H1 (cell line): ENCODE results near the gene FSD1L. TPM values are rescaled to one million over a fixed set of nuclear protein-coding genes. Genes with fewer than 3 reads are reported as not detected.

ENCODE experiments used
- CTCF ChIA-PET: fragments of 300-600 bp; sonication (Branson Sonifier 250); formaldehyde crosslinking; loops from one replicate; lab custom pipeline; 2021; ENCODE audit not compliant: partially characterized antibody; lab: Charles Lee
- POLR2A ChIA-PET: fragments of 300-600 bp; sonication (Branson Sonifier 250); formaldehyde crosslinking; loops from one replicate; lab custom pipeline; 2021; ENCODE audit warnings: inconsistent platforms; ENCODE audit not compliant: partially characterized antibody; lab: Charles Lee
- DNase-seq, 2 experiments: peaks; one replicate each; pipeline versions ENCODE4 v3.0.0 to v3.0.0-alpha.2; 2010 to 2022; ENCODE audit warnings: low spot score in 2 of 2, low read depth in 1 of 2, mixed read lengths in 1 of 2
- FAIRE-seq: peaks from 2 replicates; lab custom pipeline; 2011; peaks lifted over from hg19 to GRCh38; lab: Jason Lieb, UNC
- H2AFZ ChIP-seq: 2 replicates; pipeline ENCODE4 v1.8.1; 2012; ENCODE audit warnings: low read length, inconsistent platforms
- H2AK5ac ChIP-seq: 2 replicates; pipeline ENCODE4 v1.6.1; 2013; ENCODE audit warnings: low read depth, low read length
- H2BK120ac ChIP-seq: replicated peaks from 2 replicates; pipeline ENCODE3; 2013; ENCODE audit warnings: low read depth, low read length, inconsistent platforms
- H2BK12ac ChIP-seq: 2 replicates; pipeline ENCODE4 v1.6.1; 2013; ENCODE audit warnings: low read depth, low read length
- H2BK15ac ChIP-seq: 2 replicates; pipeline ENCODE4 v1.6.1; 2013; ENCODE audit warnings: low read length
- H2BK20ac ChIP-seq: 2 replicates; pipeline ENCODE4 v1.6.1; 2013; ENCODE audit warnings: low read length
- H2BK5ac ChIP-seq: 2 replicates; pipeline ENCODE4 v1.6.1; 2013; ENCODE audit warnings: low read depth, low read length
- H3K14ac ChIP-seq: 2 replicates; pipeline ENCODE4 v1.6.1; 2013; ENCODE audit warnings: inconsistent platforms; ENCODE audit not compliant: insufficient read length
- H3K18ac ChIP-seq: 2 replicates; pipeline ENCODE4 v1.6.1; 2013; ENCODE audit warnings: low read length; ENCODE audit errors: extremely low read depth
- H3K23ac ChIP-seq: 2 replicates; pipeline ENCODE4 v1.6.1; 2013; ENCODE audit warnings: inconsistent platforms; ENCODE audit not compliant: insufficient read length
- H3K23me2 ChIP-seq: 2 replicates; pipeline ENCODE4 v1.6.1; 2013; ENCODE audit warnings: low read depth, low read length
- H3K27ac ChIP-seq: 2 replicates; pipeline ENCODE4 v1.6.1; 2011; ENCODE audit warnings: low read depth, low read length, inconsistent platforms
- H3K27me3 ChIP-seq, 4 experiments: replicated peaks in 1 of 4; 1 replicate in 1 of 4; 2 replicates in 3 of 4; pipeline versions ENCODE4 v1.6.1 to v1.8.1; 2011 to 2013; ENCODE audit warnings: low read length in 3 of 4, mild to moderate bottlenecking in 3 of 4, inconsistent platforms in 2 of 4, mixed read lengths in 2 of 4, moderate library complexity in 1 of 4; ENCODE audit not compliant: control insufficient read depth in 3 of 4, insufficient read depth in 3 of 4; ENCODE audit errors: extremely low read depth in 1 of 4
- H3K36me3 ChIP-seq, 4 experiments: 2 replicates each; pipeline versions ENCODE4 v1.6.1 to v1.8.1; 2011 to 2013; ENCODE audit warnings: mild to moderate bottlenecking in 4 of 4, low read length in 3 of 4, moderate library complexity in 2 of 4, control low read depth in 1 of 4, inconsistent platforms in 1 of 4; ENCODE audit not compliant: insufficient read depth in 4 of 4, control insufficient read depth in 2 of 4
- H3K4ac ChIP-seq: replicated peaks from 2 replicates; pipeline ENCODE3; 2013; ENCODE audit warnings: low read length, low read depth, mixed read lengths, inconsistent platforms; ENCODE audit not compliant: insufficient read length
- H3K4me1 ChIP-seq, 4 experiments: replicated peaks in 1 of 4; 1 replicate in 1 of 4; 2 replicates in 3 of 4; pipeline versions ENCODE4 v1.6.1 to v1.8.1; 2011 to 2013; ENCODE audit warnings: low read length in 3 of 4, inconsistent platforms in 2 of 4, mixed read lengths in 1 of 4; ENCODE audit not compliant: insufficient read depth in 4 of 4, control insufficient read depth in 3 of 4
- H3K4me2 ChIP-seq, 2 experiments: 2 replicates each; pipeline versions ENCODE4 v1.6.1 to v1.8.1; 2011 to 2013; ENCODE audit warnings: low read depth in 2 of 2, low read length in 2 of 2, control low read depth in 1 of 2, inconsistent platforms in 1 of 2, mild to moderate bottlenecking in 1 of 2; ENCODE audit not compliant: insufficient read depth in 1 of 2
- H3K4me3 ChIP-seq, 4 experiments: fragments of 200-600, 300-600 bp in 1 of 4; sonication (generic), shearing (Covaris generic), sonication (Bioruptor Twin) in 1 of 4; 2 replicates each; pipeline versions ENCODE4 v1.5.1 to v1.8.1; 2011 to 2016; ENCODE audit warnings: low read length in 4 of 4, low read depth in 3 of 4, control low read depth in 2 of 4, inconsistent platforms in 2 of 4, mild to moderate bottlenecking in 2 of 4, mixed read lengths in 1 of 4, moderate library complexity in 1 of 4; ENCODE audit not compliant: insufficient read depth in 2 of 4; ENCODE audit errors: extremely low read depth in 1 of 4
- H3K56ac ChIP-seq: replicated peaks from 2 replicates; pipeline ENCODE3; 2013; ENCODE audit warnings: low read depth, mild to moderate bottlenecking, mixed read lengths, low read length, inconsistent platforms; ENCODE audit not compliant: insufficient read length
- H3K79me1 ChIP-seq: 2 replicates; pipeline ENCODE4 v1.6.1; 2013; ENCODE audit warnings: low read depth, low read length, control low read depth
- H3K79me2 ChIP-seq, 2 experiments: 2 replicates each; pipeline versions ENCODE4 v1.6.1 to v1.8.1; 2012 to 2013; ENCODE audit warnings: low read length in 2 of 2, mild to moderate bottlenecking in 2 of 2, inconsistent platforms in 1 of 2; ENCODE audit not compliant: insufficient read depth in 2 of 2, control insufficient read depth in 1 of 2
- H3K9ac ChIP-seq, 4 experiments: replicated peaks in 1 of 4; 1 replicate in 1 of 4; 2 replicates in 3 of 4; pipeline versions ENCODE4 v1.6.1 to v1.8.1; 2011 to 2013; ENCODE audit warnings: low read depth in 3 of 4, low read length in 3 of 4, control low read depth in 2 of 4, mild to moderate bottlenecking in 2 of 4, moderate library complexity in 2 of 4, inconsistent platforms in 1 of 4; ENCODE audit errors: extremely low read depth in 1 of 4
- H3K9me3 ChIP-seq, 2 experiments: 2 replicates each; pipeline versions ENCODE4 v1.6.1 to v1.8.1; 2012 to 2013; ENCODE audit warnings: mild to moderate bottlenecking in 2 of 2, moderate library complexity in 2 of 2, control low read depth in 1 of 2, inconsistent platforms in 1 of 2, low read depth in 1 of 2, low read length in 1 of 2, mixed read lengths in 1 of 2; ENCODE audit not compliant: insufficient read depth in 2 of 2
- H4K20me1 ChIP-seq, 2 experiments: replicated peaks in 1 of 2; 2 replicates each; pipeline versions ENCODE3 to v1.8.1; 2011 to 2013; ENCODE audit warnings: inconsistent platforms in 2 of 2, low read length in 2 of 2, mild to moderate bottlenecking in 1 of 2; ENCODE audit not compliant: insufficient read depth in 2 of 2, control insufficient read depth in 1 of 2
- H4K5ac ChIP-seq: 2 replicates; pipeline ENCODE4 v1.6.1; 2013; ENCODE audit warnings: low read length, low read depth, mixed read lengths, inconsistent platforms; ENCODE audit not compliant: insufficient read length
- H4K8ac ChIP-seq: 2 replicates; pipeline ENCODE4 v1.8.0; 2013; ENCODE audit warnings: mild to moderate bottlenecking, moderate library complexity, low read length, inconsistent platforms; ENCODE audit not compliant: insufficient read depth; ENCODE audit errors: extremely low read depth
- H4K91ac ChIP-seq: replicated peaks from 2 replicates; pipeline ENCODE3; 2013; ENCODE audit warnings: low read length, mixed read lengths, inconsistent platforms; ENCODE audit not compliant: insufficient read length
- BRCA1 ChIP-seq: IDR thresholded peaks from 2 replicates; pipeline ENCODE4 v1.6.1; 2012; ENCODE audit warnings: low read depth, low read length, improper control_type of control experiment
- CEBPB ChIP-seq: IDR thresholded peaks from 2 replicates; pipeline ENCODE4 v1.6.1; 2012; ENCODE audit warnings: low read depth, low read length
- EP300 ChIP-seq, 2 experiments: IDR thresholded peaks; 1 replicate in 1 of 2; 2 replicates in 1 of 2; pipeline ENCODE4 v1.6.1; 2011 to 2012; ENCODE audit warnings: low read depth in 2 of 2, low read length in 2 of 2, mild to moderate bottlenecking in 2 of 2, borderline replicate concordance in 1 of 2, inconsistent platforms in 1 of 2, moderate library complexity in 1 of 2
- KDM4A ChIP-seq: IDR thresholded peaks from one replicate; pipeline ENCODE4 v1.7.1; 2012; ENCODE audit warnings: low read depth, mild to moderate bottlenecking, moderate library complexity, low read length, inconsistent platforms; ENCODE audit not compliant: severe bottlenecking
- RFX5 ChIP-seq: IDR thresholded peaks from 2 replicates; pipeline ENCODE4 v1.6.1; 2011; ENCODE audit warnings: low read depth, low read length, improper control_type of control experiment, borderline replicate concordance
- RNF2 ChIP-seq: fragments of 200-900, 300-1000 bp; sonication (generic); IDR thresholded peaks from 2 replicates; pipeline ENCODE4 v1.7.1; 2016; ENCODE audit warnings: borderline replicate concordance, low read depth, mild to moderate bottlenecking, antibody characterized with exemption, low read length; ENCODE audit not compliant: poor library complexity, severe bottlenecking; ENCODE audit errors: missing control alignments
- TBP ChIP-seq: IDR thresholded peaks from 2 replicates; pipeline ENCODE4 v1.6.1; 2011; ENCODE audit warnings: low read depth, low read length, improper control_type of control experiment
- TEAD4 ChIP-seq: IDR thresholded peaks from 2 replicates; pipeline ENCODE4 v1.6.1; 2012; ENCODE audit warnings: low read depth, low read length, inconsistent platforms, mixed read lengths
- ZNF274 ChIP-seq: IDR thresholded peaks from 2 replicates; pipeline ENCODE4 v1.7.0; 2012; ENCODE audit warnings: low read length, borderline replicate concordance; ENCODE audit errors: extremely low read depth
- WGBS, 2 experiments: shearing (Covaris generic) in 1 of 2; methylation state at CpG; one replicate each; pipeline versions ENCODE4 v1.1.6 to v1.1.7; 2013 to 2015; ENCODE audit warnings: low lambda C conversion rate in 2 of 2, mixed read lengths in 2 of 2, inconsistent platforms in 1 of 2, low coverage in 1 of 2, missing lambda C conversion rate in 1 of 2; ENCODE audit not compliant: insufficient replicate concordance in 2 of 2, insufficient coverage in 1 of 2, insufficient read length in 1 of 2; ENCODE audit errors: extremely low coverage in 1 of 2, missing lambda C conversion rate in 1 of 2; 5-methylcytosine and 5-hydroxymethylcytosine counted together
- polyA plus RNA-seq, 7 experiments: library from polyadenylated mRNA; depleted of rRNA in 3 of 7; stranded (reverse) in 5 of 7; unstranded in 2 of 7; fragments of >200 nt in 5 of 7; fragments of 200-250 nt in 2 of 7; gene quantifications; 1 replicate in 5 of 7; 2 replicates in 1 of 7; 4 replicates in 1 of 7; pipeline versions ENCODE4 v1.2.1 to v1.2.3, GENCODE V29; 2011 to 2013; ENCODE audit warnings: missing spikeins in 2 of 7, mixed read lengths in 2 of 7
- total RNA-seq: library from RNA; stranded (reverse); fragmentation: NEBNext Ultra II Directional; extraction: Animal tissue kit (Norgen Biotek cat#: 25700); gene quantifications from 2 replicates; pipeline ENCODE4 v1.2.1, GENCODE V29; 2021

The FSD1L gene
- total and polyA plus RNA-seq, 2 of the 8 experiments (the other 6 are each of a cell fraction or from before 2014, with no cell fraction given): 0.91 to 4.8 TPM

- Histone ChIP-seq H2BK15ac (no peak overlapping the region), H2AFZ (no peak overlapping the region), H3K23ac (no peak overlapping the region), H3K23me2 (no peaks in the 10 kb centered on the region), H3K4me2 (no peak overlapping the region), H3K4me1 (no peaks in the 10 kb centered on the region), H3K56ac (no peak overlapping the region), H2BK12ac (no peak overlapping the region), H2AK5ac (no peak overlapping the region), H3K14ac (no peak overlapping the region), H4K91ac (no peak overlapping the region), H2BK120ac (no peak overlapping the region), H4K5ac (no peak overlapping the region), H2BK5ac (no peak overlapping the region), H3K18ac (no peak overlapping the region), H3K4ac (no peak overlapping the region), H3K36me3 (no peaks in the 10 kb centered on the region), H3K27me3 (no peaks in the 10 kb centered on the region), H3K9ac (no peak overlapping the region), H3K79me2 (no peaks in the 10 kb centered on the region)
- FAIRE-seq: no peak
- POLR2A ChIA-PET: no interaction called here
- TF ChIP-seq RFX5 (no peak), EP300 (IDR thresholded peaks at IDR 0.05; ENCODE audit: borderline replicate concordance in 1 of 2, low read depth in 2 of 2, low read length in 2 of 2) (no peak), RNF2 (no peak), BRCA1 (no peak), TBP (no peak), KDM4A (no peak), ZNF274 (no peak), TEAD4 (no peak), CEBPB (no peak)
- TF ChIP-seq, all 59 proteins: peak for 0
- Histone ChIP-seq H3K27ac (no peak overlapping the region), H3K9me3 (no peaks in the 10 kb centered on the region), H3K4me3 (no peak overlapping the region), H4K8ac (no peak overlapping the region), H2BK20ac (no peak overlapping the region), H4K20me1 (no peaks in the 10 kb centered on the region), H3K79me1 (no peaks in the 10 kb centered on the region; the same call in 1 of the 2 replicates)
- no peak for DNase-seq
- CTCF ChIA-PET: interaction anchor here (0.7 kb wide), 1 partner anchor 262 kb away, joined by 3 read pairs; no protein-coding TSS in a partner anchor
- WGBS, 2 experiments: 90% methylated on average over 2 of the region's 2 CpGs; no CpG with 5 or more reads in 1 of the 2 experiments
These were observed 26.7 kb upstream of the FSD1L start for GRCh38 chr9:105421154-105421553.
